H9 (cell line): ENCODE measurements around the gene TBX21. TPM values are rescaled to one million over a fixed set of nuclear protein-coding genes. Genes with fewer than 3 reads are reported as not detected.

ENCODE experiments used
- DNase-seq: peaks from one replicate; pipeline ENCODE4 v3.0.0-alpha.2; 2017
- H2AFZ ChIP-seq: one replicate; pipeline ENCODE4 v1.6.1; 2013; ENCODE audit warnings: mild to moderate bottlenecking, low read length, control low read depth, moderate library complexity
- H2AK5ac ChIP-seq: 2 replicates; pipeline ENCODE4 v1.6.1; 2013; ENCODE audit warnings: low read length, control low read depth, mixed read lengths; ENCODE audit not compliant: insufficient read length
- H2BK120ac ChIP-seq: one replicate; pipeline ENCODE4 v1.6.1; 2013; ENCODE audit warnings: low read depth, mild to moderate bottlenecking, low read length, control low read depth, inconsistent platforms; ENCODE audit not compliant: poor library complexity, severe bottlenecking
- H2BK12ac ChIP-seq: 2 replicates; pipeline ENCODE4 v1.6.1; 2013; ENCODE audit warnings: low read length, control low read depth, mixed read lengths, low read depth; ENCODE audit not compliant: insufficient read length
- H2BK15ac ChIP-seq: 2 replicates; pipeline ENCODE4 v1.6.1; 2013; ENCODE audit warnings: low read depth, low read length, control low read depth
- H2BK20ac ChIP-seq: one replicate; pipeline ENCODE4 v1.6.1; 2013; ENCODE audit warnings: low read depth, mild to moderate bottlenecking, low read length, control low read depth, inconsistent platforms; ENCODE audit not compliant: poor library complexity, severe bottlenecking
- H2BK5ac ChIP-seq: 2 replicates; pipeline ENCODE4 v1.6.1; 2013; ENCODE audit warnings: low read length, control low read depth, mixed read lengths; ENCODE audit not compliant: insufficient read length
- H3K14ac ChIP-seq: 2 replicates; pipeline ENCODE4 v1.6.1; 2013; ENCODE audit warnings: low read length, control low read depth; ENCODE audit not compliant: insufficient read depth
- H3K18ac ChIP-seq: 2 replicates; pipeline ENCODE4 v1.6.1; 2013; ENCODE audit warnings: low read depth, mild to moderate bottlenecking, mixed read lengths, low read length, control low read depth; ENCODE audit not compliant: insufficient read length
- H3K23ac ChIP-seq: 2 replicates; pipeline ENCODE4 v1.6.1; 2013; ENCODE audit warnings: low read length, control low read depth, mixed read lengths, low read depth; ENCODE audit not compliant: insufficient read length
- H3K23me2 ChIP-seq: 2 replicates; pipeline ENCODE4 v1.6.1; 2013; ENCODE audit warnings: low read depth, mild to moderate bottlenecking, mixed read lengths, low read length, control low read depth; ENCODE audit not compliant: insufficient read length, poor library complexity, severe bottlenecking
- H3K27ac ChIP-seq: 2 replicates; pipeline ENCODE4 v1.5.1; 2013; ENCODE audit warnings: low read length, control low read depth, mixed read lengths, low read depth; ENCODE audit not compliant: insufficient read length
- H3K27me3 ChIP-seq: 2 replicates; pipeline ENCODE4 v1.6.1; 2013; ENCODE audit warnings: low read length, control low read depth, inconsistent platforms; ENCODE audit not compliant: insufficient read depth
- H3K4ac ChIP-seq: 2 replicates; pipeline ENCODE4 v1.6.1; 2013; ENCODE audit warnings: low read depth, mild to moderate bottlenecking, control low read depth, inconsistent platforms, low read length, moderate library complexity
- H3K4me1 ChIP-seq: 2 replicates; pipeline ENCODE4 v1.6.1; 2013; ENCODE audit warnings: low read length, control low read depth, inconsistent platforms; ENCODE audit not compliant: insufficient read depth
- H3K4me2 ChIP-seq: 2 replicates; pipeline ENCODE4 v1.6.1; 2013; ENCODE audit warnings: low read length, control low read depth, mixed read lengths; ENCODE audit not compliant: insufficient read length, insufficient read depth
- H3K56ac ChIP-seq: 2 replicates; pipeline ENCODE4 v1.6.1; 2013; ENCODE audit warnings: low read depth, mild to moderate bottlenecking, mixed read lengths, low read length, control low read depth; ENCODE audit not compliant: insufficient read length
- H3K79me1 ChIP-seq: 2 replicates; pipeline ENCODE4 v1.6.1; 2013; ENCODE audit warnings: low read depth, mild to moderate bottlenecking, moderate library complexity, low read length, control low read depth, inconsistent platforms; ENCODE audit not compliant: insufficient read depth, poor library complexity, severe bottlenecking
- H3K79me2 ChIP-seq: 2 replicates; pipeline ENCODE4 v1.6.1; 2013; ENCODE audit warnings: low read length, control low read depth, inconsistent platforms; ENCODE audit not compliant: insufficient read depth
- H3K9ac ChIP-seq: 2 replicates; pipeline ENCODE4 v1.6.1; 2013; ENCODE audit warnings: low read length, control low read depth, mixed read lengths; ENCODE audit not compliant: insufficient read length; ENCODE audit errors: extremely low read depth
- H3K9me3 ChIP-seq: one replicate; pipeline ENCODE4 v1.6.1; 2013; ENCODE audit warnings: low read depth, low read length, inconsistent platforms; ENCODE audit not compliant: control insufficient read depth
- H3T11ph ChIP-seq: one replicate; pipeline ENCODE4 v1.6.1; 2013; ENCODE audit warnings: mild to moderate bottlenecking, low read length, control low read depth, inconsistent platforms
- H4K20me1 ChIP-seq: one replicate; pipeline ENCODE4 v1.6.1; 2013; ENCODE audit not compliant: control insufficient read depth, insufficient read length, insufficient read depth
- H4K5ac ChIP-seq: 2 replicates; pipeline ENCODE4 v1.6.1; 2013; ENCODE audit warnings: low read depth, mild to moderate bottlenecking, mixed read lengths, low read length, control low read depth; ENCODE audit not compliant: insufficient read length
- H4K8ac ChIP-seq: replicated peaks from 2 replicates; pipeline ENCODE4 v1.6.1; 2013; ENCODE audit warnings: low read length, control low read depth, mixed read lengths, low read depth; ENCODE audit not compliant: insufficient read length
- H4K91ac ChIP-seq: 2 replicates; pipeline ENCODE4 v1.6.1; 2013; ENCODE audit warnings: low read depth, mild to moderate bottlenecking, moderate library complexity, mixed read lengths, low read length, control low read depth; ENCODE audit not compliant: insufficient read length
- H3K27ac Mint-ChIP-seq, 3 experiments: 2 replicates in 2 of 3; 3 replicates in 1 of 3; pipeline ENCODE4 v1.8.0; 2020 to 2021; ENCODE audit warnings: mixed read lengths in 3 of 3, mild to moderate bottlenecking in 1 of 3, moderate library complexity in 1 of 3
- H3K27me3 Mint-ChIP-seq: 2 replicates; pipeline ENCODE4 v1.8.0; 2021; ENCODE audit warnings: low read depth, mild to moderate bottlenecking, moderate library complexity, mixed read lengths
- H3K36me3 Mint-ChIP-seq, 3 experiments: 2 replicates in 2 of 3; 3 replicates in 1 of 3; pipeline ENCODE4 v1.8.0; 2020 to 2021; ENCODE audit warnings: low read depth in 3 of 3, mixed read lengths in 3 of 3; ENCODE audit not compliant: insufficient read depth in 1 of 3
- H3K4me1 Mint-ChIP-seq, 2 experiments: 2 replicates each; pipeline ENCODE4 v1.8.0; 2020; ENCODE audit warnings: mixed read lengths in 2 of 2
- H3K4me3 Mint-ChIP-seq, 2 experiments: 2 replicates in 1 of 2; 3 replicates in 1 of 2; pipeline ENCODE4 v1.8.0; 2020 to 2021; ENCODE audit warnings: mild to moderate bottlenecking in 2 of 2, mixed read lengths in 2 of 2, moderate library complexity in 1 of 2
- H3K9me3 Mint-ChIP-seq, 2 experiments: 2 replicates in 1 of 2; 3 replicates in 1 of 2; pipeline ENCODE4 v1.8.0; 2020; ENCODE audit warnings: mild to moderate bottlenecking in 2 of 2, mixed read lengths in 2 of 2, moderate library complexity in 1 of 2
- CTCF ChIP-seq: fragments of 200-600 bp; sonication (generic); conservative IDR thresholded peaks from 3 replicates; pipeline ENCODE4 v1.8.0; 2021; ENCODE audit warnings: antibody characterized with exemption, mild to moderate bottlenecking
- WGBS: extraction: QIAGEN DNeasy Blood & Tissue Kit; methylation state at CpG from one replicate; pipeline ENCODE4 v1.1.7; 2013; ENCODE audit warnings: missing lambda C conversion rate, low lambda C conversion rate, mixed read lengths; ENCODE audit not compliant: insufficient read length; ENCODE audit errors: extremely low coverage; 5-methylcytosine and 5-hydroxymethylcytosine counted together
- total RNA-seq: library from RNA; stranded (reverse); gene quantifications from 2 replicates; pipeline ENCODE4 v1.2.1, GENCODE V29; 2021

Gene TBX21
- total RNA-seq, 1 experiment from 2014 or later: not detected

- H3K79me2 ChIP-seq: no peaks in the 10 kb centered on the region
- Mint-ChIP-seq H3K9me3 (no peaks in the 10 kb centered on the region; a peak in 1 of 5 replicates), H3K4me1 (no peaks in the 10 kb centered on the region), H3K27me3 (peaks cover 51% of the 10 kb centered on the region), H3K4me3 (no peak overlapping the region), H3K36me3 (no peaks in the 10 kb centered on the region), H3K27ac (no peak overlapping the region; a peak in 1 of 7 replicates)
- no peak overlapping the region for H2AK5ac ChIP-seq
- no peak overlapping the region for H4K8ac ChIP-seq
- H3K23ac ChIP-seq: no peak overlapping the region
- H3K14ac ChIP-seq: no peak overlapping the region
- no CpG with 5 or more reads among the region's 14 CpGs for WGBS
- H3K79me1 ChIP-seq: no peaks in the 10 kb centered on the region
- no peak overlapping the region for H3K56ac ChIP-seq
- H3K27me3 ChIP-seq: peaks cover 2% of the 10 kb centered on the region; the same call in 1 of the 2 replicates
- H4K20me1 ChIP-seq: no peaks in the 10 kb centered on the region
- H3K4me2 ChIP-seq: no peak overlapping the region
- H2BK15ac ChIP-seq: no peak overlapping the region
- no peaks in the 10 kb centered on the region for H3K4me1 ChIP-seq
- no peak overlapping the region for H4K91ac ChIP-seq
- H3K9me3 ChIP-seq: no peaks in the 10 kb centered on the region
- no peak overlapping the region for H3K9ac ChIP-seq
- no peak overlapping the region for H3K27ac ChIP-seq
- no peak overlapping the region for H2BK5ac ChIP-seq
- no peak overlapping the region for H3K4ac ChIP-seq
- H3K23me2 ChIP-seq: no peaks in the 10 kb centered on the region
- no peak overlapping the region for H2AFZ ChIP-seq
- no peak overlapping the region for H2BK120ac ChIP-seq
- no peak overlapping the region for H2BK12ac ChIP-seq
- no peak overlapping the region for H3T11ph ChIP-seq
- peak; percentile 46 for DNase-seq
- H3K18ac ChIP-seq: no peak overlapping the region
- H2BK20ac ChIP-seq: no peak overlapping the region
- no peak overlapping the region for H4K5ac ChIP-seq
- peak; percentile 81 for TF ChIP-seq CTCF
Measured at GRCh38 chr17:47776330-47777197, 43.5 kb downstream of the TBX21 start.
